Neural crest cell (in vitro differentiated cells): ENCODE measurements around the gene DDX31. TPM values are rescaled to one million over a fixed set of nuclear protein-coding genes. Genes with fewer than 3 reads are reported as not detected.

ENCODE experiments used
- DNase-seq: peaks from one replicate; pipeline ENCODE4 v3.0.0; 2021; ENCODE audit warnings: low read depth, mixed read lengths, low spot score
- H3K27ac Mint-ChIP-seq: one replicate; pipeline ENCODE4 v1.8.0; 2021; ENCODE audit warnings: mild to moderate bottlenecking, mixed read lengths; ENCODE audit not compliant: unreplicated experiment
- H3K27me3 Mint-ChIP-seq: 2 replicates; pipeline ENCODE4 v1.8.0; 2021; ENCODE audit warnings: low read depth, mild to moderate bottlenecking, mixed read lengths
- H3K36me3 Mint-ChIP-seq: 2 replicates; pipeline ENCODE4 v1.8.0; 2021; ENCODE audit warnings: low read depth, mild to moderate bottlenecking, mixed read lengths
- H3K4me1 Mint-ChIP-seq: 2 replicates; pipeline ENCODE4 v1.8.0; 2021; ENCODE audit warnings: mixed read lengths
- H3K4me3 Mint-ChIP-seq: one replicate; pipeline ENCODE4 v1.8.0; 2021; ENCODE audit warnings: mild to moderate bottlenecking, mixed read lengths
- H3K9me3 Mint-ChIP-seq: 2 replicates; pipeline ENCODE4 v1.8.0; 2021; ENCODE audit warnings: mixed read lengths
- CTCF ChIP-seq: fragments of 200-600 bp; sonication (generic); conservative IDR thresholded peaks from 2 replicates; pipeline ENCODE4 v1.5.0; 2021; ENCODE audit warnings: antibody characterized with exemption, mild to moderate bottlenecking
- total RNA-seq: library from RNA; stranded (reverse); gene quantifications from 2 replicates; pipeline ENCODE4 v1.2.1, GENCODE V29; 2021

The DDX31 gene
- total RNA-seq, 1 donor from 2014 or later: 20.9 TPM

GRCh38 chr9:132559711-132560110 lies 110.1 kb downstream of the DDX31 start:
- no peak for DNase-seq
- TF ChIP-seq CTCF: no peak
- peaks cover 7% of the 10 kb centered on the region for H3K9me3 Mint-ChIP-seq
- no peaks in the 10 kb centered on the region for H3K36me3 Mint-ChIP-seq
- no peak overlapping the region for H3K4me3 Mint-ChIP-seq
- peaks cover 11% of the 10 kb centered on the region for H3K27me3 Mint-ChIP-seq
- H3K4me1 Mint-ChIP-seq: peaks cover 53% of the 10 kb centered on the region
- H3K27ac Mint-ChIP-seq: no peak overlapping the region

GRCh38 chr9:132557159-132557558 lies 112.6 kb downstream of the DDX31 start:
- no peak for DNase-seq
- Mint-ChIP-seq H3K9me3 (peaks cover 9% of the 10 kb centered on the region), H3K4me3 (peak overlapping the region; percentile 54), H3K27me3 (peaks cover 10% of the 10 kb centered on the region), H3K36me3 (no peaks in the 10 kb centered on the region), H3K4me1 (peaks cover 53% of the 10 kb centered on the region), H3K27ac (peak overlapping the region; percentile 69)
- TF ChIP-seq CTCF: no peak

GRCh38 chr9:132556714-132557113 lies 113.1 kb downstream of the DDX31 start:
- peak overlapping the region; percentile 54 for H3K4me3 Mint-ChIP-seq
- peak overlapping the region; percentile 69 for H3K27ac Mint-ChIP-seq
- H3K27me3 Mint-ChIP-seq: peaks cover 9% of the 10 kb centered on the region

DNA sequence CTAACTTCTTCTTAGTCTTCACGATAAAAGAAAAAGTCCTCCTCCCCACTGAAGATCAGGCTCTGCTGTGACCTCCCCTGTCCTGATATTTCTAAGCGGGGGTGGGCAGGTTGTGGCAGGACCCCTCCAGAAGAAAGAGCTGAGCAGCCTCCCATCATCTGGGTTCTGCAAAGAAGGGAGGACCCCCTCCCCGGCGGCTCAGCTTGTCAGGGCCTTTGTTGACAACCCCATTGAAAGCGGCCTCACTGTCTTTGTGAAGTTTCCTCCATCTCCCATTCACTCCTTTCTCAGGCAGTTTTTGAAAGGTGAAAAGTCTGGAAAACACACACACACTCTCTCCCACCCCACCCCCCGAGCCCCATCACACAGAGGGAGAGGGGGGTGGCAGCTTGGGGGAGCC lies 113.5 kb downstream of the DDX31 start:
- Mint-ChIP-seq H3K27ac (peak overlapping the region; percentile 79), H3K9me3 (peaks cover 9% of the 10 kb centered on the region), H3K36me3 (no peaks in the 10 kb centered on the region), H3K4me1 (peaks cover 45% of the 10 kb centered on the region), H3K27me3 (peaks cover 9% of the 10 kb centered on the region), H3K4me3 (no peak overlapping the region)
- no peak for DNase-seq
- TF ChIP-seq CTCF: no peak

More at GRCh38 chr9:132556714-132557113, 113.1 kb downstream of the DDX31 start:
- Mint-ChIP-seq H3K9me3 (peaks cover 9% of the 10 kb centered on the region), H3K36me3 (no peaks in the 10 kb centered on the region), H3K4me1 (peaks cover 50% of the 10 kb centered on the region)
- DNase-seq: no peak
- no peak for TF ChIP-seq CTCF

- Mint-ChIP-seq H3K27me3 (peaks cover 6% of the 10 kb centered on the region), H3K36me3 (no peaks in the 10 kb centered on the region), H3K4me3 (no peak overlapping the region), H3K9me3 (peaks cover 9% of the 10 kb centered on the region), H3K4me1 (peaks cover 42% of the 10 kb centered on the region), H3K27ac (peak overlapping the region; percentile 79)
- no peak for TF ChIP-seq CTCF
- DNase-seq: no peak
Observed at GRCh38 chr9:132555528-132555927, 114.3 kb downstream of the DDX31 start.

GRCh38 chr9:132554755-132555154 lies 115.0 kb downstream of the DDX31 start:
- peaks cover 42% of the 10 kb centered on the region for H3K4me1 Mint-ChIP-seq
- peaks cover 5% of the 10 kb centered on the region for H3K27me3 Mint-ChIP-seq
- peaks cover 9% of the 10 kb centered on the region for H3K9me3 Mint-ChIP-seq
- H3K27ac Mint-ChIP-seq: no peak overlapping the region
- TF ChIP-seq CTCF: no peak
- DNase-seq: no peak
- no peak overlapping the region for H3K4me3 Mint-ChIP-seq
- no peaks in the 10 kb centered on the region for H3K36me3 Mint-ChIP-seq
